Measurements from ENCODE around the gene AGMO. TPM values are rescaled to one million over a fixed set of nuclear protein-coding genes. Genes with fewer than 3 reads are reported as not detected.

Gene AGMO
- total RNA-seq, 1 experiment from 2014 or later: 0.11 TPM

DNA sequence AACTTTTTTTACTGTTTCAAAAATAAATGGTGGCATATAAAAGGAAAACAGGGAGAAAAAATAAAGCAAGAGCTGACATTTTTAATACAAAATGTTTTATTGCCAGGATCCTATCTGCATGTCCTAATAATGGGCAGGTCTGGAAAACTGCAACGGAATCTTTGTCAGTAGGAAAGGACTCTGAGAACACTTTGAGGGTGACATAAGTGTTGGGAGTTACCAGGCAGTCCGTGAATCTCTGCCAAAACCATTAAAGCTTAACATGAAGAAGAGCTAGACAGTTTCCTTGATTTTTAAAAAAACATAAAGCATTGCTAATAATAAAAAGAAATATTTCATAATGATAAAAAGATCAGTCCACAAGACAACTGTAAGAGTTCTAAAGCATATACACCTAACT, 80.7 kb downstream of the AGMO start:
- ATAC-seq: no peak
- Histone ChIP-seq H3K27ac (ENCODE audit: low read length) (no peak overlapping the region), H3K27me3 (ENCODE audit: low read length) (peaks cover 19% of the 10 kb centered on the region), H3K36me3 (ENCODE audit: low read depth, low read length) (no peaks in the 10 kb centered on the region), H3K79me2 (ENCODE audit: low read length) (no peaks in the 10 kb centered on the region), H2AFZ (ENCODE audit: low read length) (no peak overlapping the region), H3K4me2 (ENCODE audit: low read length) (no peak overlapping the region), H3F3A (ENCODE audit: low read length, unreplicated experiment) (no peaks in the 10 kb centered on the region), H3K9ac (ENCODE audit: low read length) (no peak overlapping the region), H3K9me2 (replicated peaks; ENCODE audit: low read length) (no peaks in the 10 kb centered on the region), H3K4me3 (ENCODE audit: low read length) (no peak overlapping the region), H3K4me1 (ENCODE audit: insufficient read depth, low read length) (no peaks in the 10 kb centered on the region), H3K9me3 (ENCODE audit: low read length) (no peaks in the 10 kb centered on the region), H4K20me1 (ENCODE audit: low read length) (no peaks in the 10 kb centered on the region)
- BruUV-seq (replicated peaks): no TSS peak
- ChIA-PET CTCF (no interaction called here), POLR2A (ENCODE audit: unreplicated experiment) (no interaction called here)
- intact Hi-C loops (cut with micrococcal nuclease): no loop called here
- TF ChIP-seq EZH2 (IDR thresholded peaks at IDR 0.05; ENCODE audit: low read length, unreplicated experiment): no peak
- DNase-seq: no peak

DNA sequence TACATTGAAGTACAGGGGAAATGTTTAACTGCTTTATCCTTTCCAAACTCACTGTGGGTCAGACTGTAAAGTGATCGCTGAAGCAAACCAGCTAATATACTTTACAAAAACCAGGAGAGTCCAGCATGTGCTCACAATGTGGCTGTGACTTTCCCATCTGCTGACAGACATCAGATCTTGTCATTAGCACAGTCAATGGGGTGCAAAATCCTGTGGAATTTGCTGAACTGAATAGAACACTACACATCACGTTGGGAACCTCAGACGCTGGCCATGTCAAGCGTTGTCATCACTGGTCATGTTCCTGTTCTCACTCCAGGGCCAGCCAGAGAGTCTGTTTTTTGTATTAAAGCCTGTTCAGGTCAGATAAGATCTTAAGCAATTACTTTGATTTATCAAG, 83.4 kb downstream of the AGMO start:
- POLR2A ChIA-PET (ENCODE audit: unreplicated experiment): no interaction called here
- no peak for DNase-seq
- Histone ChIP-seq H3K9ac (ENCODE audit: low read length) (no peak overlapping the region), H3K27ac (ENCODE audit: low read length) (no peak overlapping the region), H3K4me2 (ENCODE audit: low read length) (no peak overlapping the region), H3K4me1 (ENCODE audit: insufficient read depth, low read length) (no peaks in the 10 kb centered on the region), H4K20me1 (ENCODE audit: low read length) (no peaks in the 10 kb centered on the region), H3F3A (ENCODE audit: low read length, unreplicated experiment) (no peaks in the 10 kb centered on the region), H2AFZ (ENCODE audit: low read length) (no peak overlapping the region), H3K9me2 (replicated peaks; ENCODE audit: low read length) (no peaks in the 10 kb centered on the region), H3K79me2 (ENCODE audit: low read length) (no peaks in the 10 kb centered on the region), H3K9me3 (ENCODE audit: low read length) (no peaks in the 10 kb centered on the region), H3K36me3 (ENCODE audit: low read depth, low read length) (no peaks in the 10 kb centered on the region), H3K27me3 (ENCODE audit: low read length) (peaks cover 11% of the 10 kb centered on the region; the same call in 1 of the 2 replicates), H3K4me3 (ENCODE audit: low read length) (no peak overlapping the region)
- no peak for ATAC-seq
- CTCF ChIA-PET: no interaction called here
- BruUV-seq (replicated peaks): no TSS peak
- intact Hi-C loops (cut with micrococcal nuclease): no loop called here
- TF ChIP-seq EZH2 (IDR thresholded peaks at IDR 0.05; ENCODE audit: low read length, unreplicated experiment): no peak
- TF ChIP-seq, protein P1, sequence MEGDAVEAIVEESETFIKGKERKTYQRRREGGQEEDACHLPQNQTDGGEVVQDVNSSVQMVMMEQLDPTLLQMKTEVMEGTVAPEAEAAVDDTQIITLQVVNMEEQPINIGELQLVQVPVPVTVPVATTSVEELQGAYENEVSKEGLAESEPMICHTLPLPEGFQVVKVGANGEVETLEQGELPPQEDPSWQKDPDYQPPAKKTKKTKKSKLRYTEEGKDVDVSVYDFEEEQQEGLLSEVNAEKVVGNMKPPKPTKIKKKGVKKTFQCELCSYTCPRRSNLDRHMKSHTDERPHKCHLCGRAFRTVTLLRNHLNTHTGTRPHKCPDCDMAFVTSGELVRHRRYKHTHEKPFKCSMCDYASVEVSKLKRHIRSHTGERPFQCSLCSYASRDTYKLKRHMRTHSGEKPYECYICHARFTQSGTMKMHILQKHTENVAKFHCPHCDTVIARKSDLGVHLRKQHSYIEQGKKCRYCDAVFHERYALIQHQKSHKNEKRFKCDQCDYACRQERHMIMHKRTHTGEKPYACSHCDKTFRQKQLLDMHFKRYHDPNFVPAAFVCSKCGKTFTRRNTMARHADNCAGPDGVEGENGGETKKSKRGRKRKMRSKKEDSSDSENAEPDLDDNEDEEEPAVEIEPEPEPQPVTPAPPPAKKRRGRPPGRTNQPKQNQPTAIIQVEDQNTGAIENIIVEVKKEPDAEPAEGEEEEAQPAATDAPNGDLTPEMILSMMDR (conservative IDR thresholded peaks at IDR 0.05; ENCODE audit: low read depth, low read length): no peak
- TF ChIP-seq EZH2phosphoT487 (IDR thresholded peaks at IDR 0.05; ENCODE audit: borderline replicate concordance, low read length): no peak

DNA sequence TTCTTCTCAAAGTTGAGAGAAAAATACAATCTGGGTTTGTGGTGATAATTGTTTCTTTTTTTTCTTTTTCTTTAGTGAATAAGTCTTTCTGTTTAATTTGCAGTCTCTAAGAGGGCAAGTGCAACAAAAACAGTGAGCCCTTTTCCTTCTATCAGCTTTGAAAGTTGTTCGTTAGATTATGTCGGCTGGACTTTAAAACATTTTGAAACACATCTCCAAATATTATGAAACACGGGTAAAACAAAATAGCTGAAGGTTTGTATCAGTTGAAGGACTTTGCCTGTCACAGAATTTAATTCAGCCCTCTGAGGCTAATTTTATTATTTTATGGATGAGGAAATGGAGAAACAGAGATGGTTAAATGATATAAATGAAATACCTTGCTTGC, 85.3 kb downstream of the AGMO start:
- no peaks in the 10 kb centered on the region for H3K79me2 ChIP-seq (ENCODE audit: low read length)
- DNase-seq (no peak), ATAC-seq (no peak)
- no peaks in the 10 kb centered on the region for H3K4me1 ChIP-seq (ENCODE audit: insufficient read depth, low read length)
- H3K9ac ChIP-seq (ENCODE audit: low read length): no peak overlapping the region
- no peak overlapping the region for H3K4me3 ChIP-seq (ENCODE audit: low read length)
- H3K27me3 ChIP-seq (ENCODE audit: low read length): peaks cover 11% of the 10 kb centered on the region; the same call in 1 of the 2 replicates
- no peaks in the 10 kb centered on the region for H3K9me2 ChIP-seq (replicated peaks; ENCODE audit: low read length)
- no peaks in the 10 kb centered on the region for H4K20me1 ChIP-seq (ENCODE audit: low read length)
- no peaks in the 10 kb centered on the region for H3K36me3 ChIP-seq (ENCODE audit: low read depth, low read length)
- no peaks in the 10 kb centered on the region for H3K9me3 ChIP-seq (ENCODE audit: low read length)
- no TSS peak for BruUV-seq (replicated peaks)
- no peak overlapping the region for H3K4me2 ChIP-seq (ENCODE audit: low read length)
- TF ChIP-seq EZH2phosphoT487 (IDR thresholded peaks at IDR 0.05; ENCODE audit: borderline replicate concordance, low read length) (no peak), EZH2 (IDR thresholded peaks at IDR 0.05; ENCODE audit: low read length, unreplicated experiment) (no peak)
- TF ChIP-seq, protein P1 (conservative IDR thresholded peaks at IDR 0.05; ENCODE audit: low read depth, low read length): no peak
- ChIA-PET CTCF (no interaction called here), POLR2A (ENCODE audit: unreplicated experiment) (no interaction called here)
- H3F3A ChIP-seq (ENCODE audit: low read length, unreplicated experiment): no peaks in the 10 kb centered on the region
- no peak overlapping the region for H3K27ac ChIP-seq (ENCODE audit: low read length)
- H2AFZ ChIP-seq (ENCODE audit: low read length): no peak overlapping the region
- intact Hi-C loops (cut with micrococcal nuclease): no loop called here

Measured in PC-3 (cell line).